Effector memory CD8-positive, alpha-beta T cell (primary cell): ENCODE results near the gene COPS7A.
"Not testable (repeated sequence)": the region's sequence is repeated elsewhere in the genome, so short reads cannot be mapped to it uniquely, and the experiment has no call there.

Experiments used
- ATAC-seq: fragments of 150-1000 bp; cut with Tn5 transposase; replicated peaks from 2 replicates; pipeline ENCODE4 v1.10.0; 2021; ENCODE audit warnings: mild to moderate bottlenecking, moderate library complexity
- DNase-seq, 3 experiments: peaks; one replicate each; pipeline ENCODE4 v3.0.0; 2021
- H3K27ac Mint-ChIP-seq, 2 donors: one replicate each; pipeline ENCODE4 v1.8.0; 2022; ENCODE audit warnings: mild to moderate bottlenecking in 2 of 2, mixed read lengths in 2 of 2, moderate library complexity in 2 of 2
- H3K27me3 Mint-ChIP-seq, 2 donors: one replicate each; pipeline ENCODE4 v1.8.0; 2022; ENCODE audit warnings: mixed read lengths in 2 of 2
- H3K36me3 Mint-ChIP-seq: one replicate; pipeline ENCODE4 v1.8.0; 2022; ENCODE audit warnings: mild to moderate bottlenecking, moderate library complexity, mixed read lengths; ENCODE audit not compliant: insufficient read depth
- H3K4me1 Mint-ChIP-seq, 2 donors: one replicate each; pipeline ENCODE4 v1.8.0; 2022; ENCODE audit warnings: low read depth in 2 of 2, mixed read lengths in 2 of 2
- H3K4me3 Mint-ChIP-seq, 2 donors: one replicate each; pipeline ENCODE4 v1.8.0; 2022; ENCODE audit warnings: mild to moderate bottlenecking in 2 of 2, mixed read lengths in 2 of 2, moderate library complexity in 2 of 2
- H3K9me3 Mint-ChIP-seq, 2 donors: one replicate each; pipeline ENCODE4 v1.8.0; 2022; ENCODE audit warnings: mixed read lengths in 2 of 2

COPS7A gene

GRCh38 chr12:6696690-6697583 lies 26.9 kb upstream of the COPS7A start:
- H3K4me1 Mint-ChIP-seq: peaks cover 17 to 23% of the 10 kb centered on the region in 2 donors
- ATAC-seq: no peak
- peaks cover 32 to 46% of the 10 kb centered on the region in 2 donors for H3K27me3 Mint-ChIP-seq
- H3K4me3 Mint-ChIP-seq: no peak overlapping the region
- peaks cover 3% of the 10 kb centered on the region for H3K36me3 Mint-ChIP-seq
- H3K9me3 Mint-ChIP-seq: no peaks in the 10 kb centered on the region
- peak overlapping the region in 1 of 2 donors; percentile 44 for H3K27ac Mint-ChIP-seq
- DNase-seq: no peak

- ATAC-seq (peak; percentile 53), DNase-seq (no peak)
- Mint-ChIP-seq H3K27me3 (peaks cover 40 to 54% of the 10 kb centered on the region in 2 donors), H3K4me1 (peaks cover 12 to 23% of the 10 kb centered on the region in 2 donors), H3K4me3 (no peak overlapping the region), H3K27ac (peak overlapping the region in 1 of 2 donors; percentile 44), H3K9me3 (no peaks in the 10 kb centered on the region), H3K36me3 (peaks cover 3% of the 10 kb centered on the region)
Measured at GRCh38 chr12:6697584-6698351, 26.1 kb upstream of the COPS7A start.

- peak overlapping the region; percentile 63 to 66 for H3K4me3 Mint-ChIP-seq
- DNase-seq (no peak), ATAC-seq (no peak)
- H3K27ac Mint-ChIP-seq: no peak overlapping the region
- H3K9me3 Mint-ChIP-seq: no peaks in the 10 kb centered on the region
- peaks cover 12 to 23% of the 10 kb centered on the region in 2 donors for H3K4me1 Mint-ChIP-seq
- peaks cover 47 to 62% of the 10 kb centered on the region in 2 donors for H3K27me3 Mint-ChIP-seq
- H3K36me3 Mint-ChIP-seq: peaks cover 3% of the 10 kb centered on the region
Measured at GRCh38 chr12:6698352-6699046, 25.3 kb upstream of the COPS7A start.

- H3K27ac Mint-ChIP-seq: no peak overlapping the region
- H3K4me3 Mint-ChIP-seq: peak overlapping the region; percentile 63 to 66
- peaks cover 12 to 22% of the 10 kb centered on the region in 2 donors for H3K4me1 Mint-ChIP-seq
- H3K36me3 Mint-ChIP-seq: peaks cover 3% of the 10 kb centered on the region
- ATAC-seq (no peak), DNase-seq (no peak)
- H3K9me3 Mint-ChIP-seq: no peaks in the 10 kb centered on the region
- H3K27me3 Mint-ChIP-seq: peaks cover 56 to 71% of the 10 kb centered on the region in 2 donors
Measured at GRCh38 chr12:6699259-6699988, 24.4 kb upstream of the COPS7A start.

GRCh38 chr12:6699989-6700645 lies 23.7 kb upstream of the COPS7A start:
- peaks cover 12 to 22% of the 10 kb centered on the region in 2 donors for H3K4me1 Mint-ChIP-seq
- peak overlapping the region; percentile 63 to 66 for H3K4me3 Mint-ChIP-seq
- ATAC-seq: peak; percentile 48
- H3K9me3 Mint-ChIP-seq: no peaks in the 10 kb centered on the region
- peaks cover 3% of the 10 kb centered on the region for H3K36me3 Mint-ChIP-seq
- no peak overlapping the region for H3K27ac Mint-ChIP-seq
- H3K27me3 Mint-ChIP-seq: peaks cover 63 to 78% of the 10 kb centered on the region in 2 donors
- no peak for DNase-seq

GRCh38 chr12:6700646-6701051 lies 23.2 kb upstream of the COPS7A start, which contains the start of gene PIANP:
TSS of gene PIANP (minus strand) at chr12:6700815. CDS start at chr12:6698061, 2,754 bp downstream.
- Mint-ChIP-seq H3K27ac (peak within 1 kb of the TSS in 1 of 2 donors; percentile 11), H3K9me3 (no peaks in the 10 kb centered on the region), H3K27me3 (peaks cover 67 to 83% of the 10 kb centered on the region in 2 donors), H3K36me3 (peaks cover 3% of the 10 kb centered on the region), H3K4me3 (peak within 1 kb of the TSS; percentile 66 to 80), H3K4me1 (peaks cover 12 to 22% of the 10 kb centered on the region in 2 donors)
- DNase-seq (peak; percentile 43 to 48 (median 46)), ATAC-seq (peak; percentile 80)

- DNase-seq: no peak
- Mint-ChIP-seq H3K4me1 (peaks cover 12 to 22% of the 10 kb centered on the region in 2 donors), H3K27me3 (peaks cover 67 to 85% of the 10 kb centered on the region in 2 donors), H3K36me3 (peaks cover 6% of the 10 kb centered on the region), H3K4me3 (peak overlapping the region; percentile 51 to 80), H3K27ac (peak overlapping the region in 1 of 2 donors; percentile 11), H3K9me3 (no peaks in the 10 kb centered on the region)
- ATAC-seq: no peak
Measured at GRCh38 chr12:6701078-6701768, 22.6 kb upstream of the COPS7A start.

GRCh38 chr12:6703631-6704030 lies 20.2 kb upstream of the COPS7A start:
- DNase-seq (no peak), ATAC-seq (no peak)
- no peaks in the 10 kb centered on the region for H3K9me3 Mint-ChIP-seq
- peaks cover 12 to 18% of the 10 kb centered on the region in 2 donors for H3K4me1 Mint-ChIP-seq
- H3K36me3 Mint-ChIP-seq: peaks cover 3% of the 10 kb centered on the region
- peaks cover 60 to 67% of the 10 kb centered on the region in 2 donors for H3K27me3 Mint-ChIP-seq
- H3K4me3 Mint-ChIP-seq: no peak overlapping the region
- H3K27ac Mint-ChIP-seq: no peak overlapping the region

GRCh38 chr12:6708351-6708750 lies 15.5 kb upstream of the COPS7A start:
- H3K27me3 Mint-ChIP-seq: peaks cover 21 to 36% of the 10 kb centered on the region in 2 donors
- not testable (repeated sequence) for H3K36me3 Mint-ChIP-seq, H3K4me3 Mint-ChIP-seq, H3K9me3 Mint-ChIP-seq, DNase-seq, ATAC-seq, H3K27ac Mint-ChIP-seq, H3K4me1 Mint-ChIP-seq

- ATAC-seq (peak; percentile 35), DNase-seq (peak in 1 of 3 experiments; percentile 23)
- Mint-ChIP-seq H3K9me3 (no peaks in the 10 kb centered on the region), H3K4me3 (peak overlapping the region; percentile 84 to 90), H3K27ac (peak overlapping the region; percentile 89 to 90), H3K4me1 (peaks cover 4 to 7% of the 10 kb centered on the region in 2 donors), H3K27me3 (peaks cover 15 to 29% of the 10 kb centered on the region in 2 donors), H3K36me3 (peaks cover 5% of the 10 kb centered on the region)
Measured at GRCh38 chr12:6708960-6709394, 14.9 kb upstream of the COPS7A start.

GRCh38 chr12:6716031-6716873 lies 7.6 kb upstream of the COPS7A start:
- not testable (repeated sequence) for H3K4me1 Mint-ChIP-seq, ATAC-seq, DNase-seq, H3K9me3 Mint-ChIP-seq, H3K36me3 Mint-ChIP-seq, H3K4me3 Mint-ChIP-seq, H3K27ac Mint-ChIP-seq
- H3K27me3 Mint-ChIP-seq: peaks cover 6 to 11% of the 10 kb centered on the region in 2 donors
